ENCODE data around the gene KATNB1.

KATNB1 gene

GRCh38 chr16:57747496-57747895, 11.9 kb downstream of the KATNB1 start:
- ATAC-seq (ENCODE audit: insufficient read depth, low read depth) (no peak), DNase-seq (no peak)
- Histone ChIP-seq H3K79me2 (ENCODE audit: insufficient read depth, low read length) (no peaks in the 10 kb centered on the region), H3K9ac (ENCODE audit: low read depth, low read length) (no peak overlapping the region), H3K4me1 (ENCODE audit: insufficient read depth, low read length) (no peaks in the 10 kb centered on the region), H2AFZ (ENCODE audit: low read depth, low read length) (no peak overlapping the region), H3K27me3 (ENCODE audit: insufficient read depth, low read length, poor library complexity) (no peaks in the 10 kb centered on the region), H3K27ac (ENCODE audit: low read length) (no peak overlapping the region), H3K4me3 (ENCODE audit: low read depth in 1 of 2, low read length in 2 of 2) (no peak overlapping the region), H3K4me2 (ENCODE audit: insufficient read depth, low read length) (no peak overlapping the region), H4K20me1 (ENCODE audit: insufficient read depth, low read length) (peaks cover 3% of the 10 kb centered on the region; the same call in 1 of the 2 replicates), H3K9me3 (ENCODE audit: insufficient read depth, low read length, severe bottlenecking) (no peaks in the 10 kb centered on the region), H3K36me3 (ENCODE audit: insufficient read depth, low read length) (peaks cover 66% of the 10 kb centered on the region)
- TF ChIP-seq CTCF (IDR thresholded peaks at IDR 0.05; ENCODE audit: borderline replicate concordance, extremely low read depth, low read length, poor library complexity, severe bottlenecking) (no peak), EZH2 (IDR thresholded peaks at IDR 0.05; ENCODE audit: borderline replicate concordance, low read depth, low read length, severe bottlenecking) (no peak)

GRCh38 chr16:57747996-57748395, 12.4 kb downstream of the KATNB1 start:
- no peak for TF ChIP-seq EZH2 (IDR thresholded peaks at IDR 0.05; ENCODE audit: borderline replicate concordance, low read depth, low read length, severe bottlenecking)
- TF ChIP-seq CTCF (IDR thresholded peaks at IDR 0.05; ENCODE audit: borderline replicate concordance, extremely low read depth, low read length, poor library complexity, severe bottlenecking) = no peak
- H3K4me3 ChIP-seq (ENCODE audit: low read depth in 1 of 2, low read length in 2 of 2) = no peak overlapping the region
- H2AFZ ChIP-seq (ENCODE audit: low read depth, low read length) = no peak overlapping the region
- no peaks in the 10 kb centered on the region for H3K9me3 ChIP-seq (ENCODE audit: insufficient read depth, low read length, severe bottlenecking)
- no peak overlapping the region for H3K9ac ChIP-seq (ENCODE audit: low read depth, low read length)
- no peaks in the 10 kb centered on the region for H3K27me3 ChIP-seq (ENCODE audit: insufficient read depth, low read length, poor library complexity)
- H3K27ac ChIP-seq (ENCODE audit: low read length) = no peak overlapping the region
- no peaks in the 10 kb centered on the region for H3K79me2 ChIP-seq (ENCODE audit: insufficient read depth, low read length)
- no peak overlapping the region for H3K4me2 ChIP-seq (ENCODE audit: insufficient read depth, low read length)
- ATAC-seq (ENCODE audit: insufficient read depth, low read depth) (no peak), DNase-seq (no peak)
- H3K36me3 ChIP-seq (ENCODE audit: insufficient read depth, low read length) = peaks cover 67% of the 10 kb centered on the region
- H4K20me1 ChIP-seq (ENCODE audit: insufficient read depth, low read length) = no peaks in the 10 kb centered on the region; the same call in 1 of the 2 replicates
- H3K4me1 ChIP-seq (ENCODE audit: insufficient read depth, low read length) = no peaks in the 10 kb centered on the region

GRCh38 chr16:57748596-57748995, 13.0 kb downstream of the KATNB1 start:
- peaks cover 67% of the 10 kb centered on the region for H3K36me3 ChIP-seq (ENCODE audit: insufficient read depth, low read length)
- DNase-seq (no peak), ATAC-seq (ENCODE audit: insufficient read depth, low read depth) (no peak)
- H2AFZ ChIP-seq (ENCODE audit: low read depth, low read length) = no peak overlapping the region
- no peaks in the 10 kb centered on the region; the same call in 1 of the 2 replicates for H4K20me1 ChIP-seq (ENCODE audit: insufficient read depth, low read length)
- H3K79me2 ChIP-seq (ENCODE audit: insufficient read depth, low read length) = no peaks in the 10 kb centered on the region
- TF ChIP-seq EZH2 (IDR thresholded peaks at IDR 0.05; ENCODE audit: borderline replicate concordance, low read depth, low read length, severe bottlenecking) = no peak
- no peak overlapping the region for H3K9ac ChIP-seq (ENCODE audit: low read depth, low read length)
- H3K4me3 ChIP-seq (ENCODE audit: low read depth in 1 of 2, low read length in 2 of 2) = no peak overlapping the region
- H3K27ac ChIP-seq (ENCODE audit: low read length) = no peak overlapping the region
- no peaks in the 10 kb centered on the region for H3K4me1 ChIP-seq (ENCODE audit: insufficient read depth, low read length)
- no peaks in the 10 kb centered on the region for H3K27me3 ChIP-seq (ENCODE audit: insufficient read depth, low read length, poor library complexity)
- H3K4me2 ChIP-seq (ENCODE audit: insufficient read depth, low read length) = no peak overlapping the region
- no peaks in the 10 kb centered on the region for H3K9me3 ChIP-seq (ENCODE audit: insufficient read depth, low read length, severe bottlenecking)

GRCh38 chr16:57749101-57749692, 13.6 kb downstream of the KATNB1 start:
- no peak for DNase-seq
- H4K20me1 ChIP-seq (ENCODE audit: insufficient read depth, low read length) = no peaks in the 10 kb centered on the region; the same call in 1 of the 2 replicates
- ATAC-seq (ENCODE audit: insufficient read depth, low read depth) = no peak
- H3K4me2 ChIP-seq (ENCODE audit: insufficient read depth, low read length) = no peak overlapping the region
- H3K4me3 ChIP-seq (ENCODE audit: low read depth in 1 of 2, low read length in 2 of 2) = no peak overlapping the region
- no peaks in the 10 kb centered on the region for H3K9me3 ChIP-seq (ENCODE audit: insufficient read depth, low read length, severe bottlenecking)
- no peaks in the 10 kb centered on the region for H3K4me1 ChIP-seq (ENCODE audit: insufficient read depth, low read length)
- H3K36me3 ChIP-seq (ENCODE audit: insufficient read depth, low read length) = peaks cover 67% of the 10 kb centered on the region
- no peak overlapping the region for H2AFZ ChIP-seq (ENCODE audit: low read depth, low read length)
- no peak overlapping the region for H3K27ac ChIP-seq (ENCODE audit: low read length)
- H3K9ac ChIP-seq (ENCODE audit: low read depth, low read length) = no peak overlapping the region
- no peaks in the 10 kb centered on the region for H3K79me2 ChIP-seq (ENCODE audit: insufficient read depth, low read length)
- no peak for TF ChIP-seq CTCF (IDR thresholded peaks at IDR 0.05; ENCODE audit: borderline replicate concordance, extremely low read depth, low read length, poor library complexity, severe bottlenecking)
- no peak for TF ChIP-seq EZH2 (IDR thresholded peaks at IDR 0.05; ENCODE audit: borderline replicate concordance, low read depth, low read length, severe bottlenecking)
- no peaks in the 10 kb centered on the region for H3K27me3 ChIP-seq (ENCODE audit: insufficient read depth, low read length, poor library complexity)

Data from DND-41 (cell line).